Measurements from ENCODE around the gene SIAH3.

DNA sequence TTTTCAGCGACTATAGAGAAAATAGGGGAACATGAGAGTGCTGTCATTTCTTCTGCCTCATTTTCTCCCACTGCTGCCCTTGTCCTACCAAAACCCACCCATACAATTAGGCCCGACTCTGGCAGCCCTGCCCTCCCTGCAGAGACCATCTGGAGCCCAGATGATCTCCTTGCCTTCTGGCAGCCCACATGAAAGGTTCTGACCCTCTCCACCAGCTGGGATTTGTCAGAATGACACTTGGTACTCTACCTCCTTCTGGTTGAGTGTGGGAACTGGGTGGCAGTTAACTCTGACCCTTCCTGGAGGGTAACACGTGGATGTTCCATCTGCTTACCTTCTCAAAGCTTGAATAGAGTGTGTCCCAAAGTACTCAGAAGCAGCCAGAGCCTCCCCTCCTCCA is 21.0 kb upstream of the SIAH3 start:
- TF ChIP-seq JUN (IDR thresholded peaks at IDR 0.05; ENCODE audit: borderline replicate concordance, low read depth, low read length), result no peak
- no peak for TF ChIP-seq JUN (CRISPR knock-in tag; IDR thresholded peaks at IDR 0.05; ENCODE audit: borderline replicate concordance)
- no peak for TF ChIP-seq POLR2A (conservative IDR thresholded peaks at IDR 0.05)
- TF ChIP-seq, protein P1, sequence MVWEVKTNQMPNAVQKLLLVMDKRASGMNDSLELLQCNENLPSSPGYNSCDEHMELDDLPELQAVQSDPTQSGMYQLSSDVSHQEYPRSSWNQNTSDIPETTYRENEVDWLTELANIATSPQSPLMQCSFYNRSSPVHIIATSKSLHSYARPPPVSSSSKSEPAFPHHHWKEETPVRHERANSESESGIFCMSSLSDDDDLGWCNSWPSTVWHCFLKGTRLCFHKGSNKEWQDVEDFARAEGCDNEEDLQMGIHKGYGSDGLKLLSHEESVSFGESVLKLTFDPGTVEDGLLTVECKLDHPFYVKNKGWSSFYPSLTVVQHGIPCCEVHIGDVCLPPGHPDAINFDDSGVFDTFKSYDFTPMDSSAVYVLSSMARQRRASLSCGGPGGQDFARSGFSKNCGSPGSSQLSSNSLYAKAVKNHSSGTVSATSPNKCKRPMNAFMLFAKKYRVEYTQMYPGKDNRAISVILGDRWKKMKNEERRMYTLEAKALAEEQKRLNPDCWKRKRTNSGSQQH (CRISPR knock-in tag; IDR thresholded peaks at IDR 0.05), result no peak
- no peak for TF ChIP-seq CHD2 (IDR thresholded peaks at IDR 0.05; ENCODE audit: low read depth, low read length)
- TF ChIP-seq ZNF175 (CRISPR knock-in tag; IDR thresholded peaks at IDR 0.05; ENCODE audit: low read depth), result no peak
- TF ChIP-seq ZSCAN29 (IDR thresholded peaks at IDR 0.05), result no peak
- TF ChIP-seq ETS2 (tag; IDR thresholded peaks at IDR 0.05; ENCODE audit: borderline replicate concordance, poor library complexity, severe bottlenecking), result no peak
- TF ChIP-seq DMBX1 (CRISPR knock-in tag; IDR thresholded peaks at IDR 0.05; ENCODE audit: borderline replicate concordance), result no peak
- TF ChIP-seq, protein P2, sequence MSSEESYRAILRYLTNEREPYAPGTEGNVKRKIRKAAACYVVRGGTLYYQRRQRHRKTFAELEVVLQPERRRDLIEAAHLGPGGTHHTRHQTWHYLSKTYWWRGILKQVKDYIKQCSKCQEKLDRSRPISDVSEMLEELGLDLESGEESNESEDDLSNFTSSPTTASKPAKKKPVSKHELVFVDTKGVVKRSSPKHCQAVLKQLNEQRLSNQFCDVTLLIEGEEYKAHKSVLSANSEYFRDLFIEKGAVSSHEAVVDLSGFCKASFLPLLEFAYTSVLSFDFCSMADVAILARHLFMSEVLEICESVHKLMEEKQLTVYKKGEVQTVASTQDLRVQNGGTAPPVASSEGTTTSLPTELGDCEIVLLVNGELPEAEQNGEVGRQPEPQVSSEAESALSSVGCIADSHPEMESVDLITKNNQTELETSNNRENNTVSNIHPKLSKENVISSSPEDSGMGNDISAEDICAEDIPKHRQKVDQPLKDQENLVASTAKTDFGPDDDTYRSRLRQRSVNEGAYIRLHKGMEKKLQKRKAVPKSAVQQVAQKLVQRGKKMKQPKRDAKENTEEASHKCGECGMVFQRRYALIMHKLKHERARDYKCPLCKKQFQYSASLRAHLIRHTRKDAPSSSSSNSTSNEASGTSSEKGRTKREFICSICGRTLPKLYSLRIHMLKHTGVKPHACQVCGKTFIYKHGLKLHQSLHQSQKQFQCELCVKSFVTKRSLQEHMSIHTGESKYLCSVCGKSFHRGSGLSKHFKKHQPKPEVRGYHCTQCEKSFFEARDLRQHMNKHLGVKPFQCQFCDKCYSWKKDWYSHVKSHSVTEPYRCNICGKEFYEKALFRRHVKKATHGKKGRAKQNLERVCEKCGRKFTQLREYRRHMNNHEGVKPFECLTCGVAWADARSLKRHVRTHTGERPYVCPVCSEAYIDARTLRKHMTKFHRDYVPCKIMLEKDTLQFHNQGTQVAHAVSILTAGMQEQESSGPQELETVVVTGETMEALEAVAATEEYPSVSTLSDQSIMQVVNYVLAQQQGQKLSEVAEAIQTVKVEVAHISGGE (CRISPR knock-in tag; IDR thresholded peaks at IDR 0.05), result no peak
- TF ChIP-seq, protein P3, sequence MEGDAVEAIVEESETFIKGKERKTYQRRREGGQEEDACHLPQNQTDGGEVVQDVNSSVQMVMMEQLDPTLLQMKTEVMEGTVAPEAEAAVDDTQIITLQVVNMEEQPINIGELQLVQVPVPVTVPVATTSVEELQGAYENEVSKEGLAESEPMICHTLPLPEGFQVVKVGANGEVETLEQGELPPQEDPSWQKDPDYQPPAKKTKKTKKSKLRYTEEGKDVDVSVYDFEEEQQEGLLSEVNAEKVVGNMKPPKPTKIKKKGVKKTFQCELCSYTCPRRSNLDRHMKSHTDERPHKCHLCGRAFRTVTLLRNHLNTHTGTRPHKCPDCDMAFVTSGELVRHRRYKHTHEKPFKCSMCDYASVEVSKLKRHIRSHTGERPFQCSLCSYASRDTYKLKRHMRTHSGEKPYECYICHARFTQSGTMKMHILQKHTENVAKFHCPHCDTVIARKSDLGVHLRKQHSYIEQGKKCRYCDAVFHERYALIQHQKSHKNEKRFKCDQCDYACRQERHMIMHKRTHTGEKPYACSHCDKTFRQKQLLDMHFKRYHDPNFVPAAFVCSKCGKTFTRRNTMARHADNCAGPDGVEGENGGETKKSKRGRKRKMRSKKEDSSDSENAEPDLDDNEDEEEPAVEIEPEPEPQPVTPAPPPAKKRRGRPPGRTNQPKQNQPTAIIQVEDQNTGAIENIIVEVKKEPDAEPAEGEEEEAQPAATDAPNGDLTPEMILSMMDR (IDR thresholded peaks at IDR 0.05 in 2 of 3, conservative IDR thresholded peaks at IDR 0.05 in 1 of 3; ENCODE audit: insufficient read depth in 2 of 3, low read depth in 1 of 3, low read length in 3 of 3), result no peak
